CD1c-positive myeloid dendritic cell (primary cell): ENCODE results near the gene OAS3.
"Not testable (repeated sequence)": the region's sequence is repeated elsewhere in the genome, so short reads cannot be mapped to it uniquely, and the experiment has no call there.

ENCODE experiments used
- DNase-seq: peaks from one replicate; pipeline ENCODE4 v3.0.0-alpha.2; 2016; ENCODE audit errors: extremely low spot score

OAS3 gene

GRCh38 chr12:112980491-112981158 is 42.4 kb downstream of the OAS3 start:
- peak; percentile 41 for DNase-seq

GRCh38 chr12:112985642-112986290 is 47.5 kb downstream of the OAS3 start:
- DNase-seq, result no peak

- DNase-seq, result no peak
Measured at GRCh38 chr12:112986291-112986800, 48.1 kb downstream of the OAS3 start.

GRCh38 chr12:112987561-112987960 is 49.3 kb downstream of the OAS3 start:
- no peak for DNase-seq

- no peak for DNase-seq
Measured at GRCh38 chr12:112988224-112988623, 50.0 kb downstream of the OAS3 start.

- DNase-seq, result not testable (repeated sequence)
Measured at GRCh38 chr12:112988823-112989385, 50.6 kb downstream of the OAS3 start.

GRCh38 chr12:112989806-112990205 is 51.5 kb downstream of the OAS3 start:
- no peak for DNase-seq

- peak; percentile 74 for DNase-seq
Measured at GRCh38 chr12:112992541-112993398, 54.5 kb downstream of the OAS3 start.

GRCh38 chr12:112995008-112995407 is 56.7 kb downstream of the OAS3 start:
- no peak for DNase-seq

GRCh38 chr12:112996501-112996900 is 58.2 kb downstream of the OAS3 start:
- DNase-seq, result no peak

- DNase-seq, result no peak
Measured at GRCh38 chr12:112997506-112997905, 59.2 kb downstream of the OAS3 start.

GRCh38 chr12:112998987-112999767 is 60.9 kb downstream of the OAS3 start:
- no peak for DNase-seq

GRCh38 chr12:113000433-113000832 is 62.2 kb downstream of the OAS3 start:
- no peak for DNase-seq

GRCh38 chr12:113002155-113002554 is 63.9 kb downstream of the OAS3 start:
- DNase-seq, result no peak

GRCh38 chr12:113002676-113003075 is 64.4 kb downstream of the OAS3 start:
- DNase-seq, result no peak

GRCh38 chr12:113003636-113004035 is 65.4 kb downstream of the OAS3 start:
- no peak for DNase-seq

- no peak for DNase-seq
Measured at GRCh38 chr12:113005762-113006161, 67.5 kb downstream of the OAS3 start.

- no peak for DNase-seq
Measured at GRCh38 chr12:113006206-113006605, 67.9 kb downstream of the OAS3 start.

- DNase-seq, result no peak
Measured at GRCh38 chr12:113006641-113007040, 68.4 kb downstream of the OAS3 start.

GRCh38 chr12:113007166-113007565 is 68.9 kb downstream of the OAS3 start:
- no peak for DNase-seq

- no peak for DNase-seq
Measured at GRCh38 chr12:113010701-113011100, 72.4 kb downstream of the OAS3 start.
